Transverse colon (tissue), 4 donors: Measurements from ENCODE around the gene ZC3H12D. TPM values are rescaled to one million over a fixed set of nuclear protein-coding genes. Genes with fewer than 3 reads are reported as not detected.

Experiments
- DNase-seq: peaks from one replicate; pipeline ENCODE4 v3.0.0-alpha.2; 2019
- H3K27ac ChIP-seq, 4 donors: fragments of 200-600 bp; sonication (generic); 2 replicates each; pipeline ENCODE4 v1.5.1; 2016 to 2018; ENCODE audit warnings: inconsistent platforms in 4 of 4
- H3K27me3 ChIP-seq: fragments of 200-600 bp; sonication (generic); 2 replicates; pipeline ENCODE4 v1.5.1; 2017; ENCODE audit warnings: inconsistent platforms
- H3K36me3 ChIP-seq, 4 donors: fragments of 200-600 bp; sonication (generic); 2 replicates each; pipeline ENCODE4 v1.5.1; 2017 to 2019; ENCODE audit warnings: inconsistent platforms in 4 of 4
- H3K4me1 ChIP-seq, 4 donors: fragments of 200-600 bp; sonication (generic); 2 replicates each; pipeline ENCODE4 v1.5.1; 2017 to 2020; ENCODE audit warnings: inconsistent platforms in 4 of 4
- H3K4me3 ChIP-seq, 4 donors: fragments of 200-600 bp; sonication (generic); 1 replicate in 1 of 4; 2 replicates in 3 of 4; pipeline versions ENCODE4 v1.5.1 to v1.6.1; 2017 to 2019; ENCODE audit warnings: inconsistent platforms in 4 of 4
- H3K9me3 ChIP-seq, 2 donors: fragments of 200-600 bp; sonication (generic); 2 replicates each; pipeline ENCODE4 v1.5.1; 2017 to 2019; ENCODE audit warnings: inconsistent platforms in 2 of 2
- CTCF ChIP-seq, 5 experiments: fragments of 200-600 bp in 3 of 5; fragments of 450-650 bp in 2 of 5; sonication (generic) in 3 of 5; IDR thresholded peaks; 1 replicate in 2 of 5; 2 replicates in 3 of 5; pipeline ENCODE4 v1.5.1; 2016 to 2017; ENCODE audit warnings: antibody characterized with exemption in 5 of 5, inconsistent platforms in 3 of 5, mild to moderate bottlenecking in 2 of 5, moderate library complexity in 1 of 5
- EP300 ChIP-seq: sonication (generic); formaldehyde crosslinking; IDR thresholded peaks from one replicate; pipeline ENCODE4 v1.6.1; 2017; ENCODE audit warnings: antibody characterized with exemption, low read depth
- POLR2A ChIP-seq: fragments of 450-650 bp; IDR thresholded peaks from one replicate; pipeline ENCODE4 v1.6.1; 2016; ENCODE audit warnings: antibody characterized with exemption, mild to moderate bottlenecking, moderate library complexity
- POLR2AphosphoS5 ChIP-seq, 3 donors: sonication (generic); formaldehyde crosslinking; IDR thresholded peaks; one replicate each; pipeline ENCODE4 v1.6.1; 2016; ENCODE audit warnings: antibody characterized with exemption in 3 of 3
- WGBS, 2 donors: methylation state at CpG; one replicate each; pipeline ENCODE4 v1.1.5; 2018; ENCODE audit warnings: low coverage in 1 of 2; 5-methylcytosine and 5-hydroxymethylcytosine counted together
- in situ Hi-C, 4 donors: fragments of 200-750 bp; cut with MboI; loops; one replicate each; pipeline versions ENCODE4 v1.15.0 to v1.15.1; 2017; ENCODE audit warnings: low sequenced_read_pairs in 3 of 4, low pct_ligation_motif_present in 1 of 4, low pct_unique_long_range_greater_than_20kb in 1 of 4
- intact Hi-C: fragments of 100-400 bp; cut with DNase I; formaldehyde crosslinking; loops from one replicate; pipeline ENCODE4 v1.15.1; 2023; ENCODE audit warnings: low total_unique reads
- total RNA-seq, 4 donors: library from RNA; depleted of rRNA; stranded (reverse); fragments of >200 nt; gene quantifications; one replicate each; pipeline ENCODE4 v1.1.0, GENCODE V29; 2016

Gene ZC3H12D
- total RNA-seq, 4 donors from 2014 or later, result 1.8 to 24.3 (median 12.1) TPM

GRCh38 chr6:149429427-149430360 lies 55.1 kb downstream of the ZC3H12D start:
- Histone ChIP-seq H3K4me3 (no peak overlapping the region), H3K9me3 (no peaks in the 10 kb centered on the region), H3K36me3 (no peaks in the 10 kb centered on the region), H3K27ac (no peak overlapping the region), H3K4me1 (peaks cover 0 to 16% (median 3%) of the 10 kb centered on the region in 4 donors), H3K27me3 (no peaks in the 10 kb centered on the region)
- WGBS, 2 donors, result 87 to 90% methylated on average over 22 to 26 of the region's 26 CpGs
- in situ Hi-C loops, result loop anchor here (5.0 to 25.0 kb wide), 7 partner anchors 85 to 867 kb away; no protein-coding TSS in a partner anchor
- no peak for DNase-seq
- no peak for TF ChIP-seq EP300
- TF ChIP-seq POLR2A, result no peak
- intact Hi-C loops, result loop anchor here (5.0 kb wide), 3 partner anchors 347 to 402 kb away; no protein-coding TSS in a partner anchor

GRCh38 chr6:149428606-149429005 lies 56.2 kb downstream of the ZC3H12D start:
- in situ Hi-C loops, result loop anchor here in 2 of 4 donors (5.0 to 25.0 kb wide), 4 partner anchors 241 to 866 kb away; no protein-coding TSS in a partner anchor
- TF ChIP-seq POLR2A (no peak), CTCF (IDR thresholded peaks at IDR 0.05) (no peak), POLR2AphosphoS5 (IDR thresholded peaks at IDR 0.05) (no peak), EP300 (no peak)
- Histone ChIP-seq H3K4me3 (no peak overlapping the region), H3K27me3 (no peaks in the 10 kb centered on the region), H3K9me3 (no peaks in the 10 kb centered on the region), H3K27ac (no peak overlapping the region), H3K36me3 (no peaks in the 10 kb centered on the region), H3K4me1 (peaks cover 0 to 16% (median 6%) of the 10 kb centered on the region in 4 donors)
- WGBS, 2 donors, result 94% methylated on average over 4 of the region's 4 CpGs; no CpG with 5 or more reads in 1 of the 2 donors
- no peak for DNase-seq
- intact Hi-C loops, result loop anchor here (5.0 kb wide), 2 partner anchors 346 to 391 kb away; no protein-coding TSS in a partner anchor

GRCh38 chr6:149425754-149426153 lies 59.1 kb downstream of the ZC3H12D start:
- Histone ChIP-seq H3K4me1 (peaks cover 0 to 7% (median 3%) of the 10 kb centered on the region in 4 donors), H3K27ac (no peak overlapping the region), H3K9me3 (no peaks in the 10 kb centered on the region), H3K4me3 (no peak overlapping the region), H3K27me3 (no peaks in the 10 kb centered on the region), H3K36me3 (no peaks in the 10 kb centered on the region)
- intact Hi-C loops (loop anchor here (5.0 kb wide), 2 partner anchors 343 to 388 kb away; no protein-coding TSS in a partner anchor), in situ Hi-C loops (loop anchor here in 2 of 4 donors (5.0 to 25.0 kb wide), 4 partner anchors 238 to 863 kb away; no protein-coding TSS in a partner anchor)
- 98 to 100% methylated on average over 2 to 5 of the region's 5 CpGs for WGBS, 2 donors
- TF ChIP-seq POLR2A (no peak), EP300 (no peak), CTCF (IDR thresholded peaks at IDR 0.05) (no peak), POLR2AphosphoS5 (IDR thresholded peaks at IDR 0.05) (no peak)
- DNase-seq, result no peak

GRCh38 chr6:149425224-149425623 lies 59.6 kb downstream of the ZC3H12D start:
- no peaks in the 10 kb centered on the region for H3K36me3 ChIP-seq
- intact Hi-C loops, result loop anchor here (5.0 kb wide), 2 partner anchors 343 to 388 kb away; no protein-coding TSS in a partner anchor
- no peaks in the 10 kb centered on the region for H3K9me3 ChIP-seq
- no peak overlapping the region for H3K4me3 ChIP-seq
- H3K27me3 ChIP-seq, result no peaks in the 10 kb centered on the region
- no peak for DNase-seq
- no peak overlapping the region for H3K27ac ChIP-seq
- no peak for TF ChIP-seq CTCF (IDR thresholded peaks at IDR 0.05)
- TF ChIP-seq POLR2A, result no peak
- TF ChIP-seq POLR2AphosphoS5 (IDR thresholded peaks at IDR 0.05), result no peak
- TF ChIP-seq EP300, result no peak
- H3K4me1 ChIP-seq, result peaks cover 0 to 7% (median 3%) of the 10 kb centered on the region in 4 donors
- in situ Hi-C loops, result loop anchor here in 2 of 4 donors (5.0 to 25.0 kb wide), 4 partner anchors 238 to 863 kb away; no protein-coding TSS in a partner anchor
- WGBS, 2 donors, result 93% methylated on average over 8 of the region's 8 CpGs; no CpG with 5 or more reads in 1 of the 2 donors
